ENCODE measurements around the gene MINDY2.
A peak's percentile ranks its signal among the peaks of the same experiment; 100 is the strongest.
"Not testable (repeated sequence)": the region's sequence is repeated elsewhere in the genome, so short reads cannot be mapped to it uniquely, and the experiment has no call there.

Gene MINDY2

DNA sequence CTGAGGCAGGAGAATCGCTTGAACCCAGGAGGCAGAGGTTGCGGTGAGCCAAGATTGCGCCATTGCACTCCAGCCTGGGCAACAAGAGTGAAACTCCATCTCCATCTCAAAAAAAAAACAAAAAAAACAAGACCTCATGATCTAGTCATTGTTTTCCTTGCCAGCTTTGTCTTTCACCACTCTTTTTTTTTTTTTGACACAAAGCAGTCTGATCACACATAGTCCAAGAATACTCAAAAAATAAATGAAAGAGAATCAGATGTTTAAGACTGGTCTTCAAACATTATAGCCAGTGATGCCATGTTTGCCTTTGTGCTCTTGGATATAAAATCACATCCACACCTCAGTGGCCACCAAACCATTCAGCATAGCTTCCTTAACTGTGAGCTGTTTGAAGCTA lies 15.8 kb upstream of the MINDY2 start:
- Histone ChIP-seq H3K27me3 (ENCODE audit: control insufficient read depth, insufficient read depth, low read length) (no peaks in the 10 kb centered on the region), H3K4me3 (ENCODE audit: low read length) (no peak overlapping the region), H3K4me1 (ENCODE audit: control insufficient read depth, insufficient read depth, low read length) (no peaks in the 10 kb centered on the region), H3K36me3 (ENCODE audit: control insufficient read depth, insufficient read depth, low read length) (no peaks in the 10 kb centered on the region), H3K9me3 (ENCODE audit: control insufficient read depth, insufficient read depth, low read length) (no peaks in the 10 kb centered on the region), H3K27ac (ENCODE audit: low read length) (no peak overlapping the region)
- no CpG with 5 or more reads among the region's 3 CpGs for WGBS (ENCODE audit: insufficient coverage, insufficient read length)
- no peak for DNase-seq (ENCODE audit: low read depth, low spot score)

DNA sequence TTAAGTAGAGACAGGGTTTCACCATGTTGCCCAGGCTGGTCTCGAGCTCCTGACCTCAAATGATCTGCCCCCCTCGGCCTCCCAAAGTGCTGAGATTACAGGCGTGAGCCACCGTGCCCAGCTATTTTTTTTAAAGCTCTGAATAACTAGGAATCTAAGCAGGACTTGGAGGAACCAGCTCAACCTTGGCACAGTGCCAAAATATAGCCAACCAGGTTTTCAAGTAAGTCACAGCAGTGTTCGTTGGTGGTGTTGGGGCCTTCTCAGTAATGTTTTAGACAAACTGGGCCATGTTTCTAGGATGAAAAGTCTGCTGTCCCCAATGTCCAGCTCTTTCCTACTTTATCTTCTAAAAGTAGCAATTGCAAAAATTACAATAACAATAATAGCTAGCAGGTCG lies 15.1 kb upstream of the MINDY2 start:
- Histone ChIP-seq H3K27me3 (ENCODE audit: control insufficient read depth, insufficient read depth, low read length) (no peaks in the 10 kb centered on the region), H3K4me1 (ENCODE audit: control insufficient read depth, insufficient read depth, low read length) (no peaks in the 10 kb centered on the region), H3K4me3 (ENCODE audit: low read length) (no peak overlapping the region), H3K9me3 (ENCODE audit: control insufficient read depth, insufficient read depth, low read length) (no peaks in the 10 kb centered on the region), H3K27ac (ENCODE audit: low read length) (no peak overlapping the region), H3K36me3 (ENCODE audit: control insufficient read depth, insufficient read depth, low read length) (no peaks in the 10 kb centered on the region)
- WGBS (ENCODE audit: insufficient coverage, insufficient read length): no CpG with 5 or more reads among the region's 6 CpGs
- no peak for DNase-seq (ENCODE audit: low read depth, low spot score)

DNA sequence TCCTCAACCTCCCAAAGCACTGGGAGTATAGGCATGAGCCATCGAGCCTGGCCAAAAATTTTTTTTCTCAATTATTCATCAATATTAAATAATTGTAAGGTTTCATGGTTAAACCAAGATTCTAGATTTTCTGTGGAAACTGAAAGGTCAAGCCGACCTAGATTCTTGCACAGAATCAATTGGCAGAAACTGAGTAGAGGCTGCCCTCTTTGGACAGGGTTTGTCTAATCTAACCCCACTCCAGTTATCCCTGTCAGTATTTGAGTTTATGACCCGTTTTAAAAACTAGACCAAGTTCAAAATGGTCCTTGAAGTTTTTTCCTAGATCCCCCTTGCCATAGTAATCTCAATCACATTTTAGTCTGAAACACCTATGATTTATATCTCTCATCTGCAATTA lies 13.0 kb upstream of the MINDY2 start:
- WGBS (ENCODE audit: insufficient coverage, insufficient read length): no CpG with 5 or more reads among the region's 3 CpGs
- Histone ChIP-seq H3K27ac (ENCODE audit: low read length) (no peak overlapping the region), H3K36me3 (ENCODE audit: control insufficient read depth, insufficient read depth, low read length) (no peaks in the 10 kb centered on the region), H3K27me3 (ENCODE audit: control insufficient read depth, insufficient read depth, low read length) (no peaks in the 10 kb centered on the region), H3K4me1 (ENCODE audit: control insufficient read depth, insufficient read depth, low read length) (no peaks in the 10 kb centered on the region), H3K4me3 (ENCODE audit: low read length) (no peak overlapping the region), H3K9me3 (ENCODE audit: control insufficient read depth, insufficient read depth, low read length) (no peaks in the 10 kb centered on the region)
- no peak for DNase-seq (ENCODE audit: low read depth, low spot score)

DNA sequence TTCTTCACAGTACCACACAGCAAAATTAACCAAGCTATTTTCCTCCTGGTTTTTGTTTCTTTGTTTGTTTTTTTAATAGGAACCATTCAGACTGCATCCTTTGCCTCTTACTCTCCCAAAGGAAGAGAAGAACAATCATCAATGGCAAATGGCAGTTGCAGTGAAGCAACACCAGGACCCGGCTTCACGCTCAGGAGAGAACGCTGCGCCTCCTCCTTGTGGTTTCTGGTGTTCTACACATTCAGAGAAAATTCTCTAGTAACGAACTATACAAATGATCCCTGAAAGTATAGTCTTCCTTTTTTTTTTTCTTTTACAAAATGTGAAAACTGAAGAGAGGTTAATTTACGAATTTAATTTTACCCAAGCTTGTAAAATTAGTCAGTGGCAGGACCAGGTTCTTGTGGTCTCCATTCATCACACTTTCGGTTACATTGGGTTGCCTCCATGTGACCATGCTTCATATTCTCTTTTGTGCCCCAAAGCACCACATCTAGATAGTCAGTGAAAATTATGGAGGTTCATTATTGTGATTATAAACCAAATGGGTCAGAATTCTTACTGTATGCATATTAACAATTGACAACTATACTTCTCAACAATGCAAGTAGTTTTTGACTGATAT lies 10.6 kb upstream of the MINDY2 start:
- no CpG with 5 or more reads among the region's 7 CpGs for WGBS (ENCODE audit: insufficient coverage, insufficient read length)
- DNase-seq (ENCODE audit: low read depth, low spot score): no peak
- H3K27me3 ChIP-seq (ENCODE audit: control insufficient read depth, insufficient read depth, low read length): no peaks in the 10 kb centered on the region
- no peaks in the 10 kb centered on the region for H3K36me3 ChIP-seq (ENCODE audit: control insufficient read depth, insufficient read depth, low read length)
- H3K4me1 ChIP-seq (ENCODE audit: control insufficient read depth, insufficient read depth, low read length): no peaks in the 10 kb centered on the region
- no peak overlapping the region for H3K4me3 ChIP-seq (ENCODE audit: low read length)
- H3K9me3 ChIP-seq (ENCODE audit: control insufficient read depth, insufficient read depth, low read length): no peaks in the 10 kb centered on the region
- H3K27ac ChIP-seq (ENCODE audit: low read length): no peak overlapping the region

DNA sequence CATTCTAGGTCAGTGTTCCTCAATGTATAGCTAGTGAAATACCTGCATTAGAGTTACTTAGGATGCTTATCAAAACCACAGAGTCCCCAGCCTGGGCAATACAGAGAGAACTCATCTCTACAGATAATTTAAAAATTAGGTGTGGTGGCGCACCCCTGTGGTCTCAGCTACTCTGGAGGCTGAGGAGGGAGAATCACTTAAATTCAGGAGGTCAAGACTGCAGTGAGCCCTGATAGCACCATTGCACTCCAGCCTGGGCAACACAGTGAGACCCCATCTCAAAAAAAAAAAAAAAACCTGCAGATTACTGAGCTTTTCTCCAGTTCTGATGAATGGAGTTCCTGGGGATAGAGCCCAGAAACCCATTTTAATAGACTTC lies 10.1 kb upstream of the MINDY2 start:
- WGBS (ENCODE audit: insufficient coverage, insufficient read length): no CpG with 5 or more reads among the region's 1 CpG
- DNase-seq (ENCODE audit: low read depth, low spot score): no peak
- no peak overlapping the region for H3K27ac ChIP-seq (ENCODE audit: low read length)
- no peaks in the 10 kb centered on the region for H3K9me3 ChIP-seq (ENCODE audit: control insufficient read depth, insufficient read depth, low read length)
- no peaks in the 10 kb centered on the region for H3K27me3 ChIP-seq (ENCODE audit: control insufficient read depth, insufficient read depth, low read length)
- H3K4me3 ChIP-seq (ENCODE audit: low read length): no peak overlapping the region
- no peaks in the 10 kb centered on the region for H3K4me1 ChIP-seq (ENCODE audit: control insufficient read depth, insufficient read depth, low read length)
- H3K36me3 ChIP-seq (ENCODE audit: control insufficient read depth, insufficient read depth, low read length): no peaks in the 10 kb centered on the region

DNA sequence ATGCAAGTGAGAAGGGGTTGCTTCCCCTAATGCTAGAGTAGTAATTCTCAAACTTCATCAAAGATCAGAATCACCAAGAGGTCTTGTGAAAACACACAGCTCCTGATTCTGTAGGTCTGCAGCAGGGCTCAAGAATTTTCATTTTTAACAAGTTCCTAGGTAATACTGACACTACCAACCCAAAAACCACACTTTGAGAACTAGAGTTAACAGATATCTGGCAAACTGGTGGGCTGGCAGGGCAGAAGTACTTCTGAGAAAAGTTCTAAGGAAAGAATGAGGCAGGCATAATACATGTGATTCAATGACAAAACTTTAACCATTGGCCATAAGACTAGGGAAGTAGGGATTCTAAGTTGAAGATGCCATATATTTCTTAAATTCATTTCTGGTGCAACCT lies 8.8 kb upstream of the MINDY2 start:
- Histone ChIP-seq H3K27me3 (ENCODE audit: control insufficient read depth, insufficient read depth, low read length) (no peaks in the 10 kb centered on the region), H3K9me3 (ENCODE audit: control insufficient read depth, insufficient read depth, low read length) (no peaks in the 10 kb centered on the region), H3K36me3 (ENCODE audit: control insufficient read depth, insufficient read depth, low read length) (no peaks in the 10 kb centered on the region), H3K27ac (ENCODE audit: low read length) (no peak overlapping the region), H3K4me1 (ENCODE audit: control insufficient read depth, insufficient read depth, low read length) (no peaks in the 10 kb centered on the region), H3K4me3 (ENCODE audit: low read length) (no peak overlapping the region)
- DNase-seq (ENCODE audit: low read depth, low spot score): no peak

DNA sequence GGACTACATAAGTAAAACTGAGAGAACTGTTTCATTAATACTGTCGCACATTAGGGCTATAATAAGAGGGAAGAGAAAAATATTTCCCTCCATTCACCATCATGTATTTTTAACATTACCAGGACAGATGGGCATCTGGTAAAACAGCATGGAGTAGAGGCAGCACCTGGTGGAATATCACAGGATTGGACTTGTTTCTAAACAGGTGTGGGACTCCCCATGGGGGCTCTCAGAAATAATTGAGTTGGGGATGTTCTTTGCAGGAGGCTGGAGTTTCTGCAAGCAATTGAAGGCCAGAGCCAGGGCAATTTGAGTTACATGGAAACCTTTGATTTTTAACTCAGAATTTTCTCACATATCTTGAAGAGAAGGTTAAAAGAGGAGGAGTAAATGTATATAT lies 8.4 kb upstream of the MINDY2 start:
- no peak for DNase-seq (ENCODE audit: low read depth, low spot score)
- no peaks in the 10 kb centered on the region for H3K9me3 ChIP-seq (ENCODE audit: control insufficient read depth, insufficient read depth, low read length)
- WGBS (ENCODE audit: insufficient coverage, insufficient read length): no CpG with 5 or more reads among the region's 1 CpG
- H3K4me1 ChIP-seq (ENCODE audit: control insufficient read depth, insufficient read depth, low read length): no peaks in the 10 kb centered on the region
- no peaks in the 10 kb centered on the region for H3K36me3 ChIP-seq (ENCODE audit: control insufficient read depth, insufficient read depth, low read length)
- H3K4me3 ChIP-seq (ENCODE audit: low read length): no peak overlapping the region
- H3K27ac ChIP-seq (ENCODE audit: low read length): no peak overlapping the region
- H3K27me3 ChIP-seq (ENCODE audit: control insufficient read depth, insufficient read depth, low read length): no peaks in the 10 kb centered on the region

DNA sequence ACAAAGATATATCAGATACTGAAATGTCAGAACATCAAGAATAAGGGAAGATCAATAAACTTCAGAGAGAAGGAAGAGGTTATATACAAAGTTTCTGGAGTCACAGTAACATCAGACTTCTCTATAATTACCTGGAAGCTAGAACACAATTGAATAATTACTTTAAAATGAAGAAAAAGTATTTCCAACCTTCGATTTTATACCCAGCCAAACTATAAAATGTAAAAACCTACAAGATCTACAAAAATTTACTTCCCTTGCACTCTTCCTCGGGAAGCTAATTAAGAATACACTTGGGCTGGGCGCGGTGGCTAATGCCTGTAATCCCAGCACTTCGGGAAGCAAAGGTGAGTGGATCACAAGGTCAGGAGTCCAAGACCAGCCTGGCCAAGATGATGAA lies 6.6 kb upstream of the MINDY2 start:
- Histone ChIP-seq H3K9me3 (ENCODE audit: control insufficient read depth, insufficient read depth, low read length) (no peaks in the 10 kb centered on the region), H3K4me3 (ENCODE audit: low read length) (no peak overlapping the region), H3K27me3 (ENCODE audit: control insufficient read depth, insufficient read depth, low read length) (no peaks in the 10 kb centered on the region), H3K27ac (ENCODE audit: low read length) (no peak overlapping the region), H3K36me3 (ENCODE audit: control insufficient read depth, insufficient read depth, low read length) (no peaks in the 10 kb centered on the region), H3K4me1 (ENCODE audit: control insufficient read depth, insufficient read depth, low read length) (no peaks in the 10 kb centered on the region)
- no peak for DNase-seq (ENCODE audit: low read depth, low spot score)
- no CpG with 5 or more reads among the region's 5 CpGs for WGBS (ENCODE audit: insufficient coverage, insufficient read length)

DNA sequence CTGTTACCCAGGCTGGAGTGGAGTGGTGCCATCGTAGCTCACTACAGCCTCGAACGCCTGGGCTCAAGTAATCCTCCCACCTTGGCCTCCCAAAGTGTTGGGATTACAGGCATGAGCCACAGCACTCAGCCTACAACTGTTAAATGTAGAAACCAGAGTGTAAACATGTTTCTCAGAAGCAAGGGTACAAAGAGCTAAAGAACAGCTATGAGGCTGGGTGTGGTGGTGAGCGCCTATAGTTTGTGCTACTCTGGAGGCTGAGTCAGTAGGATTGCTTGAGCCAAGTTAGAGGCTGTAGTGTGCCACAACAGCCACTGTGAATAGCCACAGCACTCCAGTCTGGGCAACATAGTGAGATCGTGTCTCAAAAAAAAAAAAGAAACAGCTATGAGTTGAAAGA lies 4.8 kb upstream of the MINDY2 start:
- no peaks in the 10 kb centered on the region for H3K36me3 ChIP-seq (ENCODE audit: control insufficient read depth, insufficient read depth, low read length)
- H3K27me3 ChIP-seq (ENCODE audit: control insufficient read depth, insufficient read depth, low read length): no peaks in the 10 kb centered on the region
- H3K4me1 ChIP-seq (ENCODE audit: control insufficient read depth, insufficient read depth, low read length): no peaks in the 10 kb centered on the region
- no peak overlapping the region for H3K27ac ChIP-seq (ENCODE audit: low read length)
- no peak for DNase-seq (ENCODE audit: low read depth, low spot score)
- no peak overlapping the region for H3K4me3 ChIP-seq (ENCODE audit: low read length)
- H3K9me3 ChIP-seq (ENCODE audit: control insufficient read depth, insufficient read depth, low read length): no peaks in the 10 kb centered on the region
- no CpG with 5 or more reads among the region's 5 CpGs for WGBS (ENCODE audit: insufficient coverage, insufficient read length)

DNA sequence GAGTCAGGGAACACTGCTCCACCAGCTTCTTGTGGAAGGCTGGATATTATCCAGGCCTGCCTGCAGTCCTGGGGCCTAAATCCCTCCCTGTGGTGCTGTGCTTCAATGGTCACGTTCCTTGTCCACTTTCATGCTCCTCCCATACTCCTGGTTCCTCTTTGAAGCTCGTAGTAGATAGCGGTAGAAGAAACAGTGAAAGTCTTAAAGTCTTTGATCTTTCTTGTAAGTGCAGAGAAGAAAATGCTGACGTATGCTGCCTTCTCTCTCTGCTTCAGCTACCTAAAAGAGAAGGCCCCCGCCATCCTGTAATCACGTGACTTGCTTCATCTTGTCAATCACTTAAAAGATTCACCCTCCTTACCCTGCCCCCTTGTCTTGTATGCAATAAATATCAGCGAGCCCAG lies 2.5 kb upstream of the MINDY2 start:
- H3K4me1 ChIP-seq (ENCODE audit: control insufficient read depth, insufficient read depth, low read length); H3K4me3 ChIP-seq (ENCODE audit: low read length); H3K27me3 ChIP-seq (ENCODE audit: control insufficient read depth, insufficient read depth, low read length); DNase-seq (ENCODE audit: low read depth, low spot score); H3K9me3 ChIP-seq (ENCODE audit: control insufficient read depth, insufficient read depth, low read length); H3K27ac ChIP-seq (ENCODE audit: low read length); H3K36me3 ChIP-seq (ENCODE audit: control insufficient read depth, insufficient read depth, low read length): not testable (repeated sequence)
- no CpG with 5 or more reads among the region's 7 CpGs for WGBS (ENCODE audit: insufficient coverage, insufficient read length)

DNA sequence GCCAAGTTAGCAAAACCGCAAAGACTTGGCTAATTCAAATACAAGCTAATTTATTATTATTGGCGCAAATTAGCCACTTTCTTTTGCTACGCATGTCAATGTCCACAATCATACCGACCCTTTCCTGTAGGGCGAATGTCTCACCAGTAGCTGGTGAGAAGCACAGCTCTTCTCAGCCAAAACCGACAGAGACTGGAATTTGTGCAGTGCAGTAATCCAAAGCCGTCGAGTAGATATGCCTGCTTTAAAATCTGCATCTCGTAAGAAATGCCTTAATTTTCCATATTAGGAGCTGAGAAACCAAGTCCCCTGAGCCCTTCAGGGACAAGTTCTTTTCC lies 614 bp upstream of the MINDY2 start:
- no peak overlapping the region for H3K27ac ChIP-seq (ENCODE audit: low read length)
- no peak for DNase-seq (ENCODE audit: low read depth, low spot score)
- H3K36me3 ChIP-seq (ENCODE audit: control insufficient read depth, insufficient read depth, low read length): no peaks in the 10 kb centered on the region
- no peaks in the 10 kb centered on the region for H3K4me1 ChIP-seq (ENCODE audit: control insufficient read depth, insufficient read depth, low read length)
- peak overlapping the region; percentile 44; the same call in 1 of the 2 replicates for H3K4me3 ChIP-seq (ENCODE audit: low read length)
- no peaks in the 10 kb centered on the region for H3K9me3 ChIP-seq (ENCODE audit: control insufficient read depth, insufficient read depth, low read length)
- H3K27me3 ChIP-seq (ENCODE audit: control insufficient read depth, insufficient read depth, low read length): no peaks in the 10 kb centered on the region
- no CpG with 5 or more reads among the region's 9 CpGs for WGBS (ENCODE audit: insufficient coverage, insufficient read length)

Measured in iPS DF 6.9 (cell line).